SK-N-DZ (cell line): ENCODE data around the gene PLXNA4.

Experiments used
- DNase-seq: peaks from one replicate; pipeline ENCODE4 v3.0.0-alpha.2; 2015; ENCODE audit warnings: low spot score

PLXNA4 gene

GRCh38 chr7:132073920-132074589, 502.2 kb downstream of the PLXNA4 start:
- DNase-seq: no peak
